Endothelial cell of umbilical vein (primary cell): Measurements from ENCODE around the gene ZSCAN16. TPM values are rescaled to one million over a fixed set of nuclear protein-coding genes. Genes with fewer than 3 reads are reported as not detected.

ENCODE experiments used
- BruUV-seq: library from RNA; stranded (reverse); fragments of 400-500 nt; replicated peaks from 2 replicates; lab custom pipeline; 2021; lab: Mats Ljungman, UMichigan
- CTCF ChIA-PET: fragments of 300-600, 350-600 bp; sonication (Branson Sonifier 250); formaldehyde crosslinking; loops from one replicate; lab custom pipeline; 2021; ENCODE audit warnings: antibody characterized with exemption, inconsistent platforms; lab: Charles Lee
- POLR2A ChIA-PET: fragments of 300-600, 350-600 bp; sonication (Branson Sonifier 250); formaldehyde crosslinking; loops from one replicate; lab custom pipeline; 2021; ENCODE audit warnings: antibody characterized with exemption, inconsistent platforms; lab: Charles Lee
- DNase-seq: peaks from one replicate; pipeline ENCODE4 v3.0.0-alpha.2; 2011; ENCODE audit warnings: low read depth, low spot score
- FAIRE-seq: peaks from 2 replicates; lab custom pipeline; 2011; peaks lifted over from hg19 to GRCh38; lab: Jason Lieb, UNC
- H2AFZ ChIP-seq: 2 replicates; pipeline ENCODE4 v1.6.0; 2012; ENCODE audit warnings: low read depth, low read length, control low read depth, inconsistent platforms
- H3K27ac ChIP-seq: 2 replicates; pipeline ENCODE4 v1.5.1; 2011; ENCODE audit warnings: low read depth, mild to moderate bottlenecking, control low read depth, low read length, moderate library complexity; ENCODE audit not compliant: insufficient read depth
- H3K27me3 ChIP-seq, 2 experiments: 2 replicates each; pipeline versions ENCODE4 v1.6.0 to v1.6.1; 2011; ENCODE audit warnings: low read length in 2 of 2, mixed read lengths in 1 of 2; ENCODE audit not compliant: control insufficient read depth in 2 of 2, insufficient read depth in 2 of 2
- H3K36me3 ChIP-seq, 2 experiments: 2 replicates in 1 of 2; 3 replicates in 1 of 2; pipeline ENCODE4 v1.5.1; 2011; ENCODE audit warnings: low read length in 2 of 2, mild to moderate bottlenecking in 1 of 2, moderate library complexity in 1 of 2; ENCODE audit not compliant: control insufficient read depth in 2 of 2, insufficient read depth in 2 of 2; ENCODE audit errors: extremely low read depth in 1 of 2
- H3K4me1 ChIP-seq: 3 replicates; pipeline ENCODE4 v1.5.1; 2011; ENCODE audit warnings: mild to moderate bottlenecking, low read length; ENCODE audit not compliant: control insufficient read depth, insufficient read depth; ENCODE audit errors: extremely low read depth
- H3K4me2 ChIP-seq: 2 replicates; pipeline ENCODE4 v1.6.1; 2011; ENCODE audit warnings: low read length, control low read depth, mixed read lengths; ENCODE audit not compliant: insufficient read depth
- H3K4me3 ChIP-seq, 3 experiments: fragments of 200-600 bp in 1 of 3; sonication (generic), shearing (Covaris generic) in 1 of 3; replicated peaks in 1 of 3; 2 replicates each; pipeline ENCODE4 v1.5.1; 2011 to 2016; ENCODE audit warnings: control low read depth in 3 of 3, low read length in 3 of 3, mild to moderate bottlenecking in 2 of 3, inconsistent platforms in 1 of 3, low read depth in 1 of 3, moderate library complexity in 1 of 3; ENCODE audit not compliant: insufficient read depth in 1 of 3
- H3K79me2 ChIP-seq: 2 replicates; pipeline ENCODE4 v1.6.0; 2012; ENCODE audit warnings: low read length, inconsistent platforms; ENCODE audit not compliant: control insufficient read depth, insufficient read depth
- H3K9ac ChIP-seq: replicated peaks from 2 replicates; pipeline ENCODE3; 2011; ENCODE audit warnings: low read length, control low read depth; ENCODE audit not compliant: insufficient read depth; ENCODE audit errors: extremely low read depth
- H3K9me1 ChIP-seq: replicated peaks from 3 replicates; pipeline ENCODE4 v1.6.0; 2011; ENCODE audit warnings: mild to moderate bottlenecking, low read length; ENCODE audit not compliant: control insufficient read depth, insufficient read depth; ENCODE audit errors: extremely low read depth
- H3K9me3 ChIP-seq: replicated peaks from 2 replicates; pipeline ENCODE4 v1.5.1; 2012; ENCODE audit warnings: low read length, inconsistent platforms; ENCODE audit not compliant: control insufficient read depth, insufficient read depth
- H4K20me1 ChIP-seq: replicated peaks from 2 replicates; pipeline ENCODE3; 2011; ENCODE audit warnings: mild to moderate bottlenecking, low read length; ENCODE audit not compliant: control insufficient read depth, insufficient read depth; ENCODE audit errors: extremely low read depth
- CTCF ChIP-seq, 2 donors: IDR thresholded peaks; 1 replicate in 1 of 2; 2 replicates in 1 of 2; pipeline ENCODE4 v1.5.1; 2011; ENCODE audit warnings: low read length in 2 of 2, mild to moderate bottlenecking in 2 of 2, moderate library complexity in 2 of 2, control low read depth in 1 of 2, inconsistent platforms in 1 of 2, low read depth in 1 of 2; ENCODE audit not compliant: insufficient read depth in 1 of 2; ENCODE audit errors: extremely low read depth in 1 of 2
- EZH2 ChIP-seq: IDR thresholded peaks from 2 replicates; pipeline ENCODE4 v1.6.1; 2012; ENCODE audit warnings: borderline replicate concordance, low read depth, mild to moderate bottlenecking, moderate library complexity, low read length, inconsistent platforms; ENCODE audit not compliant: severe bottlenecking
- FOS ChIP-seq: IDR thresholded peaks from 2 replicates; pipeline ENCODE4 v1.6.1; 2011; ENCODE audit warnings: mild to moderate bottlenecking, low read length, moderate library complexity, borderline replicate concordance; ENCODE audit not compliant: insufficient read depth
- GATA2 ChIP-seq: IDR thresholded peaks from 2 replicates; pipeline ENCODE4 v1.7.0; 2011; ENCODE audit warnings: low read depth, mild to moderate bottlenecking, moderate library complexity, mixed read lengths, low read length; ENCODE audit not compliant: insufficient read length, insufficient read depth
- JUN ChIP-seq: IDR thresholded peaks from 2 replicates; pipeline ENCODE4 v1.6.1; 2011; ENCODE audit warnings: borderline replicate concordance, low read depth; ENCODE audit not compliant: insufficient read length, insufficient read depth
- MAX ChIP-seq: IDR thresholded peaks from 2 replicates; pipeline ENCODE4 v1.6.1; 2011; ENCODE audit not compliant: insufficient read depth, insufficient read length
- MYC ChIP-seq: IDR thresholded peaks from one replicate; pipeline ENCODE4 v1.6.1; 2011; ENCODE audit warnings: mild to moderate bottlenecking, low read depth, low read length
- POLR2A ChIP-seq: IDR thresholded peaks from 2 replicates; pipeline ENCODE4 v1.6.1; 2012; ENCODE audit warnings: low read depth, mild to moderate bottlenecking, control low read depth, low read length
- POLR2AphosphoS5 ChIP-seq: IDR thresholded peaks from 2 replicates; pipeline ENCODE4 v1.6.1; 2012; ENCODE audit warnings: low read depth, mild to moderate bottlenecking, control low read depth, low read length, moderate library complexity; ENCODE audit not compliant: insufficient read depth
- dilution Hi-C: fragments of 300-500 bp; cut with MboI; formaldehyde crosslinking; loops from one replicate; pipeline ENCODE4 v1.15.0; 2019; ENCODE audit warnings: low sequenced_read_pairs; ENCODE audit not compliant: extremely low pct_ligation_motif_present
- intact Hi-C: fragments of 100-400 bp; cut with micrococcal nuclease; formaldehyde crosslinking; loops from one replicate; pipeline ENCODE4 v1.10.0; 2022
- polyA plus RNA-seq, 4 experiments: library from polyadenylated mRNA; depleted of rRNA in 3 of 4; stranded (reverse) in 3 of 4; unstranded in 1 of 4; fragments of >200 nt; gene quantifications; 2 replicates each; pipeline versions ENCODE4 v1.2.1 to v1.2.3, GENCODE V29; 2011 to 2012; ENCODE audit warnings: missing spikeins in 1 of 4
- total RNA-seq: library from RNA; stranded (reverse); gene quantifications from 2 replicates; pipeline ENCODE4 v1.2.3, GENCODE V29; 2021

Gene ZSCAN16
- total and polyA plus RNA-seq, 2 donors (not counting 3 experiments of a cell fraction or from before 2014, with no cell fraction given), result 4.9 to 7.7 TPM

- CTCF ChIA-PET, result interaction anchor here (2.2 kb wide), 1 partner anchor 275 kb away, joined by 6 read pairs; no protein-coding TSS in a partner anchor
Measured at GRCh38 chr6:28081486-28081751, 43.0 kb upstream of the ZSCAN16 start.

More at GRCh38 chr6:28081486-28081751, 43.0 kb upstream of the ZSCAN16 start:
- Histone ChIP-seq H2AFZ (peak overlapping the region; percentile 76), H3K9me3 (no peaks in the 10 kb centered on the region), H4K20me1 (no peaks in the 10 kb centered on the region), H3K27me3 (no peaks in the 10 kb centered on the region), H3K27ac (peak overlapping the region; percentile 87), H3K4me2 (peak overlapping the region; percentile 50), H3K4me3 (peak overlapping the region; percentile 1 to 73 (median 64)), H3K9me1 (no peaks in the 10 kb centered on the region), H3K4me1 (peaks cover 9% of the 10 kb centered on the region), H3K36me3 (no peaks in the 10 kb centered on the region), H3K79me2 (no peaks in the 10 kb centered on the region), H3K9ac (peak overlapping the region; percentile 90)
- POLR2A ChIA-PET, result no interaction called here
- BruUV-seq, result no TSS peak
- FAIRE-seq (no peak), DNase-seq (no peak)
- no peak for TF ChIP-seq MAX
- TF ChIP-seq JUN, result no peak
- no peak for TF ChIP-seq FOS
- TF ChIP-seq POLR2A, result no peak
- no peak for TF ChIP-seq MYC
- TF ChIP-seq GATA2, result no peak
- TF ChIP-seq EZH2, result no peak
- no peak for TF ChIP-seq POLR2AphosphoS5
- no peak for TF ChIP-seq CTCF (IDR thresholded peaks at IDR 0.05; ENCODE audit: extremely low read depth in 1 of 2, insufficient read depth in 1 of 2, low read depth in 1 of 2, low read length in 2 of 2)
- intact Hi-C loops, result loop anchor here (2.0 to 5.0 kb wide), 5 partner anchors 131 to 317 kb away; partner anchors contain the start of genes PGBD1, ZSCAN12 and ZSCAN9
- dilution Hi-C loops, result no loop called here
